ENCODE measurements around the gene FAM83B. TPM values are rescaled to one million over a fixed set of nuclear protein-coding genes. Genes with fewer than 3 reads are reported as not detected.

FAM83B gene
- total RNA-seq, 4 donors from 2014 or later = 4.1 TPM; not detected in 3

- Histone ChIP-seq H3K27ac (no peak overlapping the region), H3K4me3 (peak overlapping the region; percentile 4 to 40), H3K36me3 (no peaks in the 10 kb centered on the region), H3K27me3 (peaks cover 37% of the 10 kb centered on the region), H3K4me1 (peaks cover 0 to 10% (median 5%) of the 10 kb centered on the region in 3 donors), H3K9me3 (no peaks in the 10 kb centered on the region)
- TF ChIP-seq POLR2A (IDR thresholded peaks at IDR 0.05) = no peak
- TF ChIP-seq EP300 (IDR thresholded peaks at IDR 0.05) = no peak
- no peak for TF ChIP-seq CTCF (IDR thresholded peaks at IDR 0.05)
- no peak for TF ChIP-seq POLR2AphosphoS5 (IDR thresholded peaks at IDR 0.05)
- no peak for ATAC-seq
- WGBS, 2 donors (ENCODE audit: low coverage in 1 of 2) = 21 to 58% methylated on average over 2 to 18 of the region's 35 CpGs
Observed at GRCh38 chr6:54846857-54847674, 495 bp downstream of the FAM83B start.

DNA sequence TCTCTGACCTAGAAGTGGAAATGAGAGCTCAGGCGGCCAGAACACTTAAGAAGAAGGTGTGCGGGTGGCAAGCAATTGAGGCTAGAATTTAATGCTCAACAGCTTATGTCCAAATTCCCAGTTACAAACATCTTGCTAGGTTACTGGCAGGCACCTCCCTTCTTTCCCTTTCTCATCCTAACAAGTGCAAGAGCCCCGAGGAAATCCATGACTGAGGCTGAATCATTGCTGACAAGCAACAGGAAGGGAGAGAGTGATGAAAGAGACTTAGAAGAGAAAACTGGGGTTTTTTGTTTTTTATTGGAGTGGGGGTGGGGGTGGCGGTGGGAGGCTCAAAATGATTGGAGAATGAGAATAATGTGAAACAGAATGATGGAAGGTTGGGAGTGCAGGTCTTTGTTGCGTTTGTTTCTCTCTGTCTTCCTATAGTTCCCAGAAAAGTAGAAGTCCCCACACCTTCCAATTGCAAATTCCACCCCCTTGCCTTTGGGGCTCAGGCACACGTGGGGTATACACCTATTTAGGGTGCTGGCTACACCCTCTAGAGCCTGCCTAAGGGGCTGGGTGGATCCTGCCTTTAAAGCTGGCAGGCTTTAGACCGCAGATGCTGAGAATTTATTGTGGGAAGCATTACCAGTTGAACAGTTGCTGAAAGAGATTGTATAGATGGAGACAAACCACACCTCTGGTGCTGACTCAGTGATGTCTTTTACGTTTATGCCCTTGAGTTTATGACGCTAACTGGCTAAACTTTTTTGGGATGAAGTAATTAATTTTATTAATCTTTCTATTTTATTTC, 1.4 kb downstream of the FAM83B start:
- H3K4me3 ChIP-seq = no peak overlapping the region

DNA sequence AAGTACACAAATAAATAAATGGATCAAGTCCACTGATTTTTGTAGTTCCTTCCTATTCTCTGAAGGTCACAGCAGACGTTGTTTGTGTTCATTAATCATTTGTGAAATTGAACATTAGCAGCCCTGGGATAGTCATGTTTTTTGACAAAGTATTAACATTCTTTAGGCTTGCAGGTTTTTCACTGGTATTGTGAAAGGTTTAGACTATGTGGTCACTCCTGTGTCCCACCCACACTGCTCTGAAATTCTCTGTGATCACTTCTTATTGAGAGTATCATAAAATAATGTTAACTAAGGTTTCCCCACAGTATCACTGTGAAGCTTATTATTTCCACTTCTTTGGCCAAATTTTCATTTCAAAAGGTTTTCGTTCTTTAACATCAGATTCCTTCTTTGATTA, 3.5 kb downstream of the FAM83B start:
- H3K9me3 ChIP-seq = peaks cover 0 to 7% (median 0%) of the 10 kb centered on the region in 3 donors
- 35 to 54% methylated on average over 2 of the region's 2 CpGs for WGBS, 2 donors (ENCODE audit: low coverage in 1 of 2)
- no peak for ATAC-seq
- peaks cover 37% of the 10 kb centered on the region for H3K27me3 ChIP-seq
- H3K36me3 ChIP-seq = no peaks in the 10 kb centered on the region
- TF ChIP-seq CTCF (IDR thresholded peaks at IDR 0.05) (no peak), POLR2AphosphoS5 (IDR thresholded peaks at IDR 0.05) (no peak), EP300 (IDR thresholded peaks at IDR 0.05) (no peak)
- peaks cover 0 to 10% (median 5%) of the 10 kb centered on the region in 3 donors for H3K4me1 ChIP-seq
- H3K4me3 ChIP-seq = no peak overlapping the region
- no peak overlapping the region for H3K27ac ChIP-seq

More for the DNA sequence above, 1.4 kb downstream of the FAM83B start:
- peaks cover 37% of the 10 kb centered on the region for H3K27me3 ChIP-seq
- 75 to 78% methylated on average over 6 to 9 of the region's 9 CpGs for WGBS, 2 donors (ENCODE audit: low coverage in 1 of 2)
- H3K9me3 ChIP-seq = no peaks in the 10 kb centered on the region
- no peak overlapping the region for H3K27ac ChIP-seq
- H3K4me1 ChIP-seq = peaks cover 0 to 10% (median 5%) of the 10 kb centered on the region in 3 donors
- no peaks in the 10 kb centered on the region for H3K36me3 ChIP-seq
- TF ChIP-seq CTCF (IDR thresholded peaks at IDR 0.05) (no peak), POLR2AphosphoS5 (IDR thresholded peaks at IDR 0.05) (no peak), EP300 (IDR thresholded peaks at IDR 0.05) (no peak), POLR2A (IDR thresholded peaks at IDR 0.05) (no peak)
- ATAC-seq = no peak

DNA sequence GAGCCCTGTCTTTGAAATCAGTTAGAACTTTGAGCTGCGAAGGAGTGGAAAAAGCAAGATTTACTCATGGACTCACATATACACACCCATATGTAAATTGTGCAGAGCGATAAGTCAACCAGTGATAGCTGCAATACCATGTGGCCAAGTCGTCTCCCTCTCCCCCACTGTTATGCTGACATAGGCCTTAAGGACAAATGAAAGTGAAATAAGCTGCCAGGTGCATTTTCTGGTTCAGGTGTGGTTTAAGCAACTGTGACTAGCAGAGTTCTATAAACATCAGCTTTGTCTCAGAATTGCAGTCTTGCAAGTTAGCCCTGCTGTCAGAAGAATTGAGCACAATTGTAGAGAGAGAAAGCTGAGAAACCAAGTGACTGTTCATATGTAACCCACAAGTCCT, 9.6 kb downstream of the FAM83B start:
- no peaks in the 10 kb centered on the region for H3K36me3 ChIP-seq
- no peak overlapping the region for H3K4me3 ChIP-seq
- H3K27me3 ChIP-seq = no peaks in the 10 kb centered on the region
- peaks cover 0 to 7% (median 0%) of the 10 kb centered on the region in 3 donors for H3K9me3 ChIP-seq
- no peaks in the 10 kb centered on the region for H3K4me1 ChIP-seq
- TF ChIP-seq CTCF (IDR thresholded peaks at IDR 0.05) (no peak), POLR2AphosphoS5 (IDR thresholded peaks at IDR 0.05) (no peak), POLR2A (IDR thresholded peaks at IDR 0.05) (no peak), EP300 (IDR thresholded peaks at IDR 0.05) (no peak)
- no peak overlapping the region for H3K27ac ChIP-seq
- no peak for ATAC-seq
- 79 to 90% methylated on average over 3 of the region's 3 CpGs for WGBS, 2 donors (ENCODE audit: low coverage in 1 of 2)
